ENCODE results near the gene SPATA13. TPM values are rescaled to one million over a fixed set of nuclear protein-coding genes. Genes with fewer than 3 reads are reported as not detected.

The SPATA13 gene
- total RNA-seq, 1 experiment from 2014 or later: 21.4 TPM

- no peak for TF ChIP-seq REST (IDR thresholded peaks at IDR 0.05; ENCODE audit: low read depth)
These were observed 24.4 kb downstream of the SPATA13 start (continued) for GRCh38 chr13:24184882-24185281.

- no peak overlapping the region for H3K9ac ChIP-seq (ENCODE audit: low read length)
- ATAC-seq (no peak), DNase-seq (ENCODE audit: low read depth, low spot score) (no peak)
- intact Hi-C loops (cut with micrococcal nuclease): no loop called here
- no peaks in the 10 kb centered on the region for H3K27me3 ChIP-seq (ENCODE audit: insufficient read depth, low read length)
- H3K4me1 ChIP-seq (ENCODE audit: control insufficient read depth in 1 of 2, insufficient read depth in 2 of 2, low read length in 2 of 2): 0 out of 4 replicates have a peak, but pooled peaks cover 0 to 6% of the 10 kb centered on the region in 2 experiments
- ChIA-PET CTCF (no interaction called here), RAD21 (ENCODE audit: low non-redundant PET in 1 of 2, low total read pairs in 2 of 2, uncharacterized antibody in 2 of 2, unreplicated experiment in 2 of 2) (no interaction called here), POLR2A (no interaction called here)
- H3K4me2 ChIP-seq (ENCODE audit: low read length): no peak overlapping the region
- H3K9me2 ChIP-seq (ENCODE audit: insufficient read depth): no peaks in the 10 kb centered on the region
- no peak overlapping the region for H3K27ac ChIP-seq (ENCODE audit: low read depth, low read length)
- peaks cover 63% of the 10 kb centered on the region for H3K79me2 ChIP-seq (ENCODE audit: insufficient read depth, low read length)
- BruUV-seq (replicated peaks): no TSS peak
- no peak overlapping the region for H3K4me3 ChIP-seq (replicated peaks in 1 of 2; ENCODE audit: low read depth in 1 of 2, low read length in 2 of 2)
- no peaks in the 10 kb centered on the region; the same call in 1 of the 2 replicates for H4K20me1 ChIP-seq (ENCODE audit: insufficient read depth)
- no peaks in the 10 kb centered on the region for H3K9me3 ChIP-seq (ENCODE audit: control insufficient read depth in 1 of 2, insufficient read depth in 1 of 2, low read depth in 1 of 2, low read length in 2 of 2)
- no peak overlapping the region for H2AFZ ChIP-seq (ENCODE audit: low read depth, low read length, poor library complexity, severe bottlenecking)
- no peaks in the 10 kb centered on the region for H3K36me3 ChIP-seq (ENCODE audit: control insufficient read depth in 1 of 2, insufficient read depth in 2 of 2, low read length in 2 of 2)
- TF ChIP-seq REST (IDR thresholded peaks at IDR 0.05; ENCODE audit: low read depth) (no peak), ATF3 (IDR thresholded peaks at IDR 0.05) (no peak), POLR2AphosphoS5 (IDR thresholded peaks at IDR 0.05; ENCODE audit: low read depth, low read length) (no peak), ZNF274 (IDR thresholded peaks at IDR 0.05; ENCODE audit: low read depth, low read length) (no peak), CEBPB (IDR thresholded peaks at IDR 0.05; ENCODE audit: low read depth) (no peak), CTCF (IDR thresholded peaks at IDR 0.05 in 2 of 3, conservative IDR thresholded peaks at IDR 0.05 in 1 of 3; ENCODE audit: borderline replicate concordance in 1 of 3, insufficient read depth in 1 of 3, low read depth in 2 of 3, low read length in 2 of 3) (no peak), CBX3 (IDR thresholded peaks at IDR 0.05; ENCODE audit: low read depth) (no peak), MAX (IDR thresholded peaks at IDR 0.05) (no peak), SIN3A (IDR thresholded peaks at IDR 0.05; ENCODE audit: low read depth) (no peak), FOSL1 (IDR thresholded peaks at IDR 0.05; ENCODE audit: low read depth) (no peak), ZFX (IDR thresholded peaks at IDR 0.05) (no peak), EZH2 (IDR thresholded peaks at IDR 0.05) (no peak)
These were observed 25.2 kb downstream of the SPATA13 start for GRCh38 chr13:24185591-24186232.

All from HCT116 (cell line).